OCI-LY3 (cell line): ENCODE measurements around the gene TAX1BP1.

ENCODE experiments used
- H2AFZ ChIP-seq: fragments of 200-600, 300-600 bp; shearing (Covaris generic); 2 replicates; pipeline ENCODE4 v1.6.0; 2014; ENCODE audit warnings: antibody characterized with exemption, low read depth, low read length
- H3K27ac ChIP-seq: fragments of 200-600, 300-600 bp; sonication (generic); 2 replicates; pipeline ENCODE4 v1.5.1; 2014; ENCODE audit warnings: mild to moderate bottlenecking, low read length, moderate library complexity, mixed read lengths
- H3K27me3 ChIP-seq: fragments of 200-600, 300-600 bp; sonication (generic); 2 replicates; pipeline ENCODE4 v1.6.1; 2014; ENCODE audit warnings: low read depth, low read length, mixed read lengths
- H3K36me3 ChIP-seq: fragments of 200-600, 300-600 bp; sonication (generic); replicated peaks from 2 replicates; pipeline ENCODE3; 2014; ENCODE audit warnings: low read depth, low read length, mixed read lengths
- H3K4me1 ChIP-seq: fragments of 300-600, 200-600 bp; sonication (generic); 2 replicates; pipeline ENCODE4 v1.6.1; 2014; ENCODE audit warnings: low read length, mixed read lengths
- H3K4me2 ChIP-seq: fragments of 200-600, 300-600 bp; sonication (generic); 2 replicates; pipeline ENCODE4 v1.6.1; 2014; ENCODE audit warnings: low read length, mixed read lengths
- H3K4me3 ChIP-seq: fragments of 300-600, 200-600 bp; sonication (generic); 2 replicates; pipeline ENCODE4 v1.5.1; 2014; ENCODE audit warnings: antibody characterized with exemption, mild to moderate bottlenecking, low read length, moderate library complexity
- H3K79me2 ChIP-seq: fragments of 300-600, 200-600 bp; shearing (Covaris generic); 2 replicates; pipeline ENCODE4 v1.6.1; 2014; ENCODE audit warnings: mild to moderate bottlenecking, low read length, mixed read lengths
- H3K9ac ChIP-seq: fragments of 300-600, 200-600 bp; shearing (Covaris generic); 2 replicates; pipeline ENCODE4 v1.6.0; 2014; ENCODE audit warnings: mild to moderate bottlenecking, low read length, moderate library complexity
- H3K9me3 ChIP-seq: fragments of 200-600, 300-600 bp; shearing (Covaris generic); 2 replicates; pipeline ENCODE4 v1.6.1; 2014; ENCODE audit warnings: low read length, mixed read lengths; ENCODE audit not compliant: insufficient read depth
- H4K20me1 ChIP-seq: fragments of 200-600, 300-600 bp; sonication (generic); 2 replicates; pipeline ENCODE4 v1.6.1; 2016; ENCODE audit warnings: low read length, mixed read lengths; ENCODE audit not compliant: insufficient read depth
- EZH2phosphoT487 ChIP-seq: fragments of 200-600 bp; shearing (Covaris generic); IDR thresholded peaks from 2 replicates; pipeline ENCODE4 v1.6.1; 2018; ENCODE audit warnings: antibody characterized with exemption, mixed run types, low read depth
- TF ChIP-seq, protein P1 (sequence below): fragments of 200-600, 300-600 bp; sonication (generic); IDR thresholded peaks from 2 replicates; pipeline ENCODE4 v1.5.1; 2014; ENCODE audit warnings: antibody characterized with exemption, low read length, low read depth

The TAX1BP1 gene

GRCh38 chr7:27739909-27740448 is at the start of gene TAX1BP1:
TAX1BP1 (plus strand) TSS chr7:27740162; CDS start chr7:27748525, 8,363 bp downstream.
- Histone ChIP-seq H3K4me1 (peaks cover 9% of the 10 kb centered on the region; the same call in 1 of the 2 replicates), H3K27ac (peak within 1 kb of the TSS; percentile 51), H3K9me3 (no peaks in the 10 kb centered on the region), H4K20me1 (no peaks in the 10 kb centered on the region), H3K9ac (peak within 1 kb of the TSS; percentile 73), H3K4me3 (peak within 1 kb of the TSS; percentile 98), H3K36me3 (no peaks in the 10 kb centered on the region), H3K79me2 (peaks cover 18% of the 10 kb centered on the region), H3K27me3 (no peaks in the 10 kb centered on the region), H2AFZ (peak within 1 kb of the TSS; percentile 90), H3K4me2 (peak within 1 kb of the TSS; percentile 91)
- TF ChIP-seq, protein P1, sequence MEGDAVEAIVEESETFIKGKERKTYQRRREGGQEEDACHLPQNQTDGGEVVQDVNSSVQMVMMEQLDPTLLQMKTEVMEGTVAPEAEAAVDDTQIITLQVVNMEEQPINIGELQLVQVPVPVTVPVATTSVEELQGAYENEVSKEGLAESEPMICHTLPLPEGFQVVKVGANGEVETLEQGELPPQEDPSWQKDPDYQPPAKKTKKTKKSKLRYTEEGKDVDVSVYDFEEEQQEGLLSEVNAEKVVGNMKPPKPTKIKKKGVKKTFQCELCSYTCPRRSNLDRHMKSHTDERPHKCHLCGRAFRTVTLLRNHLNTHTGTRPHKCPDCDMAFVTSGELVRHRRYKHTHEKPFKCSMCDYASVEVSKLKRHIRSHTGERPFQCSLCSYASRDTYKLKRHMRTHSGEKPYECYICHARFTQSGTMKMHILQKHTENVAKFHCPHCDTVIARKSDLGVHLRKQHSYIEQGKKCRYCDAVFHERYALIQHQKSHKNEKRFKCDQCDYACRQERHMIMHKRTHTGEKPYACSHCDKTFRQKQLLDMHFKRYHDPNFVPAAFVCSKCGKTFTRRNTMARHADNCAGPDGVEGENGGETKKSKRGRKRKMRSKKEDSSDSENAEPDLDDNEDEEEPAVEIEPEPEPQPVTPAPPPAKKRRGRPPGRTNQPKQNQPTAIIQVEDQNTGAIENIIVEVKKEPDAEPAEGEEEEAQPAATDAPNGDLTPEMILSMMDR = no peak
- no peak for TF ChIP-seq EZH2phosphoT487

GRCh38 chr7:27690649-27691048 is 49.3 kb upstream of the TAX1BP1 start:
- no peaks in the 10 kb centered on the region for H3K9me3 ChIP-seq
- H3K4me3 ChIP-seq = no peak overlapping the region
- no peak for TF ChIP-seq EZH2phosphoT487
- TF ChIP-seq, protein P1 = no peak

DNA sequence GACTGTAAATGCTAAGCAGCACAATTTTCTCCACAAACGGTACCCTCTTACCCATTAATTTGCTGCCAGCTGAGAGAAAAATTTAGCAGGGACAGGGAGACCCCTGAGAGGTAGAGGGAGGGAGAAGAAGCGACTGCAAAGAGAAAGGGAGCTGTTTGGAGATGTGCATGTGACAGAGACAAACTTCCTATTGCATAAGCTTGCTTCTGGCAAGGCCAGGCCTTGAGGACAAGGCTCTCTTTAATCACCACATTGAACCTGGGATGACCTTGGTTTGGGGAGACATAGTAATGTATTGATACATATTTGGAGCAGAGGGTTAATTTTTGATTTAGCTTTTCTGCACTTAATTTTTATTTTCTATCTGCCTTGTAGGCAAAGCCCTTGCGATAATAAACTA is 46.2 kb upstream of the TAX1BP1 start:
- Histone ChIP-seq H3K36me3 (no peaks in the 10 kb centered on the region), H3K9ac (no peak overlapping the region), H4K20me1 (no peaks in the 10 kb centered on the region), H3K4me2 (no peak overlapping the region), H3K27ac (no peak overlapping the region), H3K27me3 (no peaks in the 10 kb centered on the region), H3K4me1 (peaks cover 13% of the 10 kb centered on the region), H3K79me2 (no peaks in the 10 kb centered on the region), H3K9me3 (no peaks in the 10 kb centered on the region), H2AFZ (no peak overlapping the region), H3K4me3 (no peak overlapping the region)
- TF ChIP-seq, protein P1 = no peak
- TF ChIP-seq EZH2phosphoT487 = no peak

More at GRCh38 chr7:27690649-27691048, 49.3 kb upstream of the TAX1BP1 start:
- Histone ChIP-seq H3K79me2 (no peaks in the 10 kb centered on the region), H3K36me3 (no peaks in the 10 kb centered on the region), H3K9ac (no peak overlapping the region), H3K27ac (no peak overlapping the region), H3K4me2 (no peak overlapping the region), H3K4me1 (no peaks in the 10 kb centered on the region), H3K27me3 (no peaks in the 10 kb centered on the region), H4K20me1 (no peaks in the 10 kb centered on the region), H2AFZ (no peak overlapping the region)

- TF ChIP-seq, protein P1 = no peak
- TF ChIP-seq EZH2phosphoT487 = no peak
- H3K9me3 ChIP-seq = no peaks in the 10 kb centered on the region
- no peak overlapping the region for H3K9ac ChIP-seq
- no peak overlapping the region for H2AFZ ChIP-seq
- H3K27ac ChIP-seq = no peak overlapping the region
- H4K20me1 ChIP-seq = no peaks in the 10 kb centered on the region
- no peaks in the 10 kb centered on the region for H3K27me3 ChIP-seq
- H3K4me1 ChIP-seq = peaks cover 13% of the 10 kb centered on the region
- no peak overlapping the region for H3K4me3 ChIP-seq
- H3K79me2 ChIP-seq = no peaks in the 10 kb centered on the region
- no peaks in the 10 kb centered on the region for H3K36me3 ChIP-seq
- H3K4me2 ChIP-seq = no peak overlapping the region
Observed at GRCh38 chr7:27695096-27695495, 44.9 kb upstream of the TAX1BP1 start.
